BLaER1 (cell line): Measurements from ENCODE around the gene DHX38.
A peak's percentile ranks its signal among the peaks of the same experiment; 100 is the strongest.
"Not testable (repeated sequence)": the region's sequence is repeated elsewhere in the genome, so short reads cannot be mapped to it uniquely, and the experiment has no call there.

Source experiments
- H3K27ac ChIP-seq: shearing (Covaris generic); formaldehyde crosslinking; 2 replicates; pipeline ENCODE4 v1.8.1; 2022
- H3K27me3 ChIP-seq: shearing (Covaris generic); formaldehyde crosslinking; 2 replicates; pipeline ENCODE4 v1.8.1; 2022
- H3K36me3 ChIP-seq: shearing (Covaris generic); formaldehyde crosslinking; 2 replicates; pipeline ENCODE4 v1.8.1; 2022
- H3K4me1 ChIP-seq: shearing (Covaris generic); formaldehyde crosslinking; 2 replicates; pipeline ENCODE4 v1.8.1; 2022
- H3K4me2 ChIP-seq: shearing (Covaris generic); formaldehyde crosslinking; 2 replicates; pipeline ENCODE4 v1.8.1; 2022
- H3K4me3 ChIP-seq: shearing (Covaris generic); formaldehyde crosslinking; 2 replicates; pipeline ENCODE4 v1.8.1; 2022
- H3K9ac ChIP-seq: shearing (Covaris generic); formaldehyde crosslinking; 2 replicates; pipeline ENCODE4 v1.8.1; 2022
- H3K9me3 ChIP-seq: shearing (Covaris generic); formaldehyde crosslinking; 2 replicates; pipeline ENCODE4 v1.8.1; 2022
- H4K20me1 ChIP-seq: shearing (Covaris generic); formaldehyde crosslinking; 2 replicates; pipeline ENCODE4 v1.8.1; 2022
- Cebpa-rat ChIP-seq: shearing (Covaris generic); IDR thresholded peaks from 2 replicates; pipeline ENCODE4 v1.8.1; 2022

DHX38 gene

GRCh38 chr16:72060405-72060804, 33.2 kb upstream of the DHX38 start:
- Histone ChIP-seq H3K4me1 (no peaks in the 10 kb centered on the region), H3K27ac (no peak overlapping the region), H3K9me3 (no peaks in the 10 kb centered on the region), H3K4me3 (no peak overlapping the region), H3K4me2 (no peak overlapping the region), H3K9ac (no peak overlapping the region), H3K27me3 (no peaks in the 10 kb centered on the region), H3K36me3 (0 out of 2 replicates have a peak, but pooled peaks cover 8% of the 10 kb centered on the region), H4K20me1 (no peaks in the 10 kb centered on the region)
- TF ChIP-seq Cebpa-rat, result no peak

- no peak overlapping the region for H3K4me2 ChIP-seq
- no peak overlapping the region for H3K27ac ChIP-seq
- 0 out of 2 replicates have a peak, but pooled peaks cover 8% of the 10 kb centered on the region for H3K36me3 ChIP-seq
- no peak overlapping the region for H3K9ac ChIP-seq
- no peaks in the 10 kb centered on the region for H3K9me3 ChIP-seq
- H3K4me1 ChIP-seq, result no peaks in the 10 kb centered on the region
- no peak overlapping the region for H3K4me3 ChIP-seq
- H4K20me1 ChIP-seq, result no peaks in the 10 kb centered on the region
- TF ChIP-seq Cebpa-rat, result no peak
- no peaks in the 10 kb centered on the region for H3K27me3 ChIP-seq
Observed at GRCh38 chr16:72061564-72061963, 32.1 kb upstream of the DHX38 start.

- Histone ChIP-seq H3K36me3 (0 out of 2 replicates have a peak, but pooled peaks cover 8% of the 10 kb centered on the region), H3K9ac (no peak overlapping the region), H3K4me1 (0 out of 2 replicates have a peak, but pooled peaks cover 4% of the 10 kb centered on the region), H3K9me3 (no peaks in the 10 kb centered on the region), H3K4me2 (no peak overlapping the region), H3K27ac (no peak overlapping the region), H3K4me3 (no peak overlapping the region), H4K20me1 (no peaks in the 10 kb centered on the region), H3K27me3 (no peaks in the 10 kb centered on the region)
- no peak for TF ChIP-seq Cebpa-rat
Observed at GRCh38 chr16:72064361-72064894, 29.2 kb upstream of the DHX38 start.

- Histone ChIP-seq H3K4me2 (no peak overlapping the region), H3K27me3 (no peaks in the 10 kb centered on the region), H3K4me1 (0 out of 2 replicates have a peak, but pooled peaks cover 4% of the 10 kb centered on the region), H3K4me3 (no peak overlapping the region), H3K36me3 (0 out of 2 replicates have a peak, but pooled peaks cover 8% of the 10 kb centered on the region), H3K9ac (peak overlapping the region; percentile 8; the same call in 1 of the 2 replicates), H4K20me1 (no peaks in the 10 kb centered on the region), H3K27ac (no peak overlapping the region), H3K9me3 (no peaks in the 10 kb centered on the region)
- TF ChIP-seq Cebpa-rat, result no peak
Observed at GRCh38 chr16:72066747-72067146, 26.9 kb upstream of the DHX38 start.

- no peak overlapping the region for H3K4me3 ChIP-seq
- H3K4me2 ChIP-seq, result no peak overlapping the region
- no peak for TF ChIP-seq Cebpa-rat
- H3K9me3 ChIP-seq, result no peaks in the 10 kb centered on the region
- H3K27ac ChIP-seq, result no peak overlapping the region
- 0 out of 2 replicates have a peak, but pooled peaks cover 4% of the 10 kb centered on the region for H3K4me1 ChIP-seq
- no peaks in the 10 kb centered on the region for H4K20me1 ChIP-seq
- H3K9ac ChIP-seq, result no peak overlapping the region
- no peaks in the 10 kb centered on the region for H3K27me3 ChIP-seq
- H3K36me3 ChIP-seq, result 0 out of 2 replicates have a peak, but pooled peaks cover 8% of the 10 kb centered on the region
Observed at GRCh38 chr16:72068930-72069329, 24.7 kb upstream of the DHX38 start.

- Histone ChIP-seq H3K4me1 (no peaks in the 10 kb centered on the region), H3K36me3 (no peaks in the 10 kb centered on the region), H3K4me2 (no peak overlapping the region), H4K20me1 (no peaks in the 10 kb centered on the region), H3K9me3 (no peaks in the 10 kb centered on the region), H3K9ac (no peak overlapping the region), H3K4me3 (no peak overlapping the region), H3K27me3 (no peaks in the 10 kb centered on the region), H3K27ac (no peak overlapping the region)
- TF ChIP-seq Cebpa-rat, result no peak
Observed at GRCh38 chr16:72072514-72073342, 20.9 kb upstream of the DHX38 start.

GRCh38 chr16:72073560-72074230, 20.0 kb upstream of the DHX38 start:
- H3K4me2 ChIP-seq, result no peak overlapping the region
- no peaks in the 10 kb centered on the region for H3K9me3 ChIP-seq

GRCh38 chr16:72075067-72075466, 18.6 kb upstream of the DHX38 start:
- not testable (repeated sequence) for H3K9ac ChIP-seq, H3K4me1 ChIP-seq, H4K20me1 ChIP-seq, H3K4me3 ChIP-seq, H3K4me2 ChIP-seq, H3K9me3 ChIP-seq, H3K27me3 ChIP-seq, H3K27ac ChIP-seq
- peaks cover 14% of the 10 kb centered on the region; the same call in 1 of the 2 replicates for H3K36me3 ChIP-seq

More at GRCh38 chr16:72073560-72074230, 20.0 kb upstream of the DHX38 start:
- H3K4me1 ChIP-seq, result no peaks in the 10 kb centered on the region
- no peak overlapping the region for H3K27ac ChIP-seq
- no peaks in the 10 kb centered on the region for H4K20me1 ChIP-seq
- H3K27me3 ChIP-seq, result no peaks in the 10 kb centered on the region
- no peak for TF ChIP-seq Cebpa-rat
- no peak overlapping the region for H3K9ac ChIP-seq
- no peak overlapping the region for H3K4me3 ChIP-seq
- H3K36me3 ChIP-seq, result 0 out of 2 replicates have a peak, but pooled peaks cover 8% of the 10 kb centered on the region

GRCh38 chr16:72076991-72077706, 16.5 kb upstream of the DHX38 start:
- H3K4me3 ChIP-seq, H4K20me1 ChIP-seq, H3K27me3 ChIP-seq, H3K4me1 ChIP-seq, H3K9ac ChIP-seq, H3K27ac ChIP-seq, H3K4me2 ChIP-seq: not testable (repeated sequence)
- peaks cover 11% of the 10 kb centered on the region for H3K9me3 ChIP-seq
- H3K36me3 ChIP-seq, result peaks cover 14% of the 10 kb centered on the region; the same call in 1 of the 2 replicates
